K562 (cell line): ENCODE results near the gene EOGT.

Experiments
- GATAD2B ChIP-seq: fragments of 450-650 bp; IDR thresholded peaks from 2 replicates; pipeline ENCODE4 v1.6.1; 2017; ENCODE audit warnings: mild to moderate bottlenecking, borderline replicate concordance
- RBM22 ChIP-seq: fragments of 200-400 bp; formaldehyde crosslinking; IDR thresholded peaks from 2 replicates; pipeline ENCODE4 v1.6.1; 2018; ENCODE audit warnings: low read length, low read depth; ENCODE audit not compliant: poor library complexity, severe bottlenecking
- ZBTB2 ChIP-seq: fragments of 450-650 bp; IDR thresholded peaks from 2 replicates; pipeline ENCODE4 v1.6.1; 2016; ENCODE audit warnings: antibody characterized with exemption
- TF ChIP-seq, protein P1 (sequence below), 3 experiments: IDR thresholded peaks in 2 of 3; conservative IDR thresholded peaks in 1 of 3; 2 replicates each; pipeline ENCODE4 v1.5.1; 2011 to 2012; ENCODE audit warnings: low read length in 3 of 3, mild to moderate bottlenecking in 3 of 3, control low read depth in 2 of 3, improper control_type of control experiment in 1 of 3, inconsistent platforms in 1 of 3, low read depth in 1 of 3, mixed read lengths in 1 of 3, moderate library complexity in 1 of 3; ENCODE audit not compliant: insufficient read depth in 2 of 3
- TF ChIP-seq, protein P2 (sequence below): sonication (generic); formaldehyde crosslinking; IDR thresholded peaks from 2 replicates; pipeline ENCODE4 v1.8.1; 2022; ENCODE audit warnings: missing genetic modification reagents

GRCh38 chr3:68987322-68987721 lies 26.2 kb downstream of the EOGT start:
- TF ChIP-seq, protein P1, sequence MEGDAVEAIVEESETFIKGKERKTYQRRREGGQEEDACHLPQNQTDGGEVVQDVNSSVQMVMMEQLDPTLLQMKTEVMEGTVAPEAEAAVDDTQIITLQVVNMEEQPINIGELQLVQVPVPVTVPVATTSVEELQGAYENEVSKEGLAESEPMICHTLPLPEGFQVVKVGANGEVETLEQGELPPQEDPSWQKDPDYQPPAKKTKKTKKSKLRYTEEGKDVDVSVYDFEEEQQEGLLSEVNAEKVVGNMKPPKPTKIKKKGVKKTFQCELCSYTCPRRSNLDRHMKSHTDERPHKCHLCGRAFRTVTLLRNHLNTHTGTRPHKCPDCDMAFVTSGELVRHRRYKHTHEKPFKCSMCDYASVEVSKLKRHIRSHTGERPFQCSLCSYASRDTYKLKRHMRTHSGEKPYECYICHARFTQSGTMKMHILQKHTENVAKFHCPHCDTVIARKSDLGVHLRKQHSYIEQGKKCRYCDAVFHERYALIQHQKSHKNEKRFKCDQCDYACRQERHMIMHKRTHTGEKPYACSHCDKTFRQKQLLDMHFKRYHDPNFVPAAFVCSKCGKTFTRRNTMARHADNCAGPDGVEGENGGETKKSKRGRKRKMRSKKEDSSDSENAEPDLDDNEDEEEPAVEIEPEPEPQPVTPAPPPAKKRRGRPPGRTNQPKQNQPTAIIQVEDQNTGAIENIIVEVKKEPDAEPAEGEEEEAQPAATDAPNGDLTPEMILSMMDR (IDR thresholded peaks at IDR 0.05 in 2 of 3, conservative IDR thresholded peaks at IDR 0.05 in 1 of 3; ENCODE audit: insufficient read depth in 2 of 3, low read depth in 1 of 3, low read length in 3 of 3), result no peak
- TF ChIP-seq GATAD2B (no peak), ZBTB2 (no peak), RBM22 (no peak)
- TF ChIP-seq, protein P2, sequence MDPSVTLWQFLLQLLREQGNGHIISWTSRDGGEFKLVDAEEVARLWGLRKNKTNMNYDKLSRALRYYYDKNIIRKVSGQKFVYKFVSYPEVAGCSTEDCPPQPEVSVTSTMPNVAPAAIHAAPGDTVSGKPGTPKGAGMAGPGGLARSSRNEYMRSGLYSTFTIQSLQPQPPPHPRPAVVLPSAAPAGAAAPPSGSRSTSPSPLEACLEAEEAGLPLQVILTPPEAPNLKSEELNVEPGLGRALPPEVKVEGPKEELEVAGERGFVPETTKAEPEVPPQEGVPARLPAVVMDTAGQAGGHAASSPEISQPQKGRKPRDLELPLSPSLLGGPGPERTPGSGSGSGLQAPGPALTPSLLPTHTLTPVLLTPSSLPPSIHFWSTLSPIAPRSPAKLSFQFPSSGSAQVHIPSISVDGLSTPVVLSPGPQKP (CRISPR knock-in tag), result no peak
